SJCRH30 (cell line): ENCODE results near the gene ACSL6. TPM values are rescaled to one million over a fixed set of nuclear protein-coding genes. Genes with fewer than 3 reads are reported as not detected.

Experiments
- DNase-seq, 2 experiments: peaks; one replicate each; pipeline ENCODE4 v3.0.0-alpha.2; 2015 to 2020
- H3K27ac ChIP-seq: fragments of 250-450 bp; sonication (Bioruptor Pico); 2 replicates; pipeline ENCODE4 v1.5.1; 2020; ENCODE audit warnings: mild to moderate bottlenecking, moderate library complexity
- H3K27me3 ChIP-seq: fragments of 250-450 bp; sonication (Bioruptor Pico); 2 replicates; pipeline ENCODE4 v1.5.1; 2020; ENCODE audit warnings: mild to moderate bottlenecking, moderate library complexity
- H3K36me3 ChIP-seq: fragments of 250-450 bp; sonication (Bioruptor Pico); 2 replicates; pipeline ENCODE4 v1.5.1; 2020; ENCODE audit warnings: mild to moderate bottlenecking, moderate library complexity
- H3K4me1 ChIP-seq: fragments of 250-450 bp; sonication (Bioruptor Pico); 2 replicates; pipeline ENCODE4 v1.5.1; 2020; ENCODE audit warnings: mild to moderate bottlenecking, moderate library complexity
- H3K4me3 ChIP-seq: fragments of 250-450 bp; sonication (Bioruptor Pico); 2 replicates; pipeline ENCODE4 v1.5.1; 2020; ENCODE audit warnings: mild to moderate bottlenecking, moderate library complexity
- H3K9me3 ChIP-seq: fragments of 250-450 bp; sonication (Bioruptor Pico); replicated peaks from 2 replicates; pipeline ENCODE4 v1.5.1; 2020; ENCODE audit warnings: mild to moderate bottlenecking, moderate library complexity
- total RNA-seq: library from RNA; depleted of rRNA; stranded (reverse); fragments of >200 nt; shearing (Covaris generic); gene quantifications from 2 replicates; pipeline ENCODE4 v1.2.3, GENCODE V29; 2014; rRNA removed

The ACSL6 gene, protein sequence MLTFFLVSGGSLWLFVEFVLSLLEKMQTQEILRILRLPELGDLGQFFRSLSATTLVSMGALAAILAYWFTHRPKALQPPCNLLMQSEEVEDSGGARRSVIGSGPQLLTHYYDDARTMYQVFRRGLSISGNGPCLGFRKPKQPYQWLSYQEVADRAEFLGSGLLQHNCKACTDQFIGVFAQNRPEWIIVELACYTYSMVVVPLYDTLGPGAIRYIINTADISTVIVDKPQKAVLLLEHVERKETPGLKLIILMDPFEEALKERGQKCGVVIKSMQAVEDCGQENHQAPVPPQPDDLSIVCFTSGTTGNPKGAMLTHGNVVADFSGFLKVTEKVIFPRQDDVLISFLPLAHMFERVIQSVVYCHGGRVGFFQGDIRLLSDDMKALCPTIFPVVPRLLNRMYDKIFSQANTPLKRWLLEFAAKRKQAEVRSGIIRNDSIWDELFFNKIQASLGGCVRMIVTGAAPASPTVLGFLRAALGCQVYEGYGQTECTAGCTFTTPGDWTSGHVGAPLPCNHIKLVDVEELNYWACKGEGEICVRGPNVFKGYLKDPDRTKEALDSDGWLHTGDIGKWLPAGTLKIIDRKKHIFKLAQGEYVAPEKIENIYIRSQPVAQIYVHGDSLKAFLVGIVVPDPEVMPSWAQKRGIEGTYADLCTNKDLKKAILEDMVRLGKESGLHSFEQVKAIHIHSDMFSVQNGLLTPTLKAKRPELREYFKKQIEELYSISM
- total RNA-seq = not detected in 2 replicates

GRCh38 chr5:132011622-132012343 is at the start of gene ACSL6:
Gene ACSL6 (minus strand): TSS chr5:132011658. CDS start chr5:132011553, 105 bp downstream.
- H3K4me3 ChIP-seq = no peak within 1 kb of the TSS
- no peaks in the 10 kb centered on the region for H3K27me3 ChIP-seq
- H3K36me3 ChIP-seq = no peaks in the 10 kb centered on the region
- no peaks in the 10 kb centered on the region for H3K9me3 ChIP-seq
- H3K4me1 ChIP-seq = no peaks in the 10 kb centered on the region
- no peak within 1 kb of the TSS for H3K27ac ChIP-seq
- no peak for DNase-seq

DNA sequence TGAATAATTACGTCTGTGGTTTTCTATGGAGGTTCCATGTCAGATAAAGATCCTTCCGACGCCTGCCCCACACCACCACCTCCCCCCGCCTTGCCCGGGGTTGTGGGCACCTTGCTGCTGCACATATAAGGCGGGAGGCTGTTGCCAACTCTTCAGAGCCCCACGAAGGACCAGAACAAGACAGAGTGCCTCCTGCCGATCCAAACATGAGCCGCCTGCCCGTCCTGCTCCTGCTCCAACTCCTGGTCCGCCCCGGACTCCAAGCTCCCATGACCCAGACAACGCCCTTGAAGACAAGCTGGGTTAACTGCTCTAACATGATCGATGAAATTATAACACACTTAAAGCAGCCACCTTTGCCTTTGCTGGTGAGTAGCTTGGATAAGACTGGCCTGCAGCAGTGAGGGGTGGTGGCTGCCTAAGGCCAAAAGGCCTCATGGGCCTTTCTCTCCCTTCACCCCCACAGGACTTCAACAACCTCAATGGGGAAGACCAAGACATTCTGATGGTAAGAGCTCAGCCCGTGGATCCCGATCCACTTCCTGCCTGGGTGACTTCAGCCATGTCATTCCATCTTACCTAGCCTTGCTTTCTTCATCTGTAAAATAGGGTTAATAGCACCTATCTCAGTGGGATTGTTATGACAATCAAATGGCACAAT is 49.2 kb upstream of the ACSL6 start, which contains the start of gene IL3:
TSS of gene IL3 (plus strand) at position 155 of the 661 bp plus-strand sequence. CDS start at position 207, 52 bp downstream.
- peaks cover 5% of the 10 kb centered on the region; the same call in 1 of the 2 replicates for H3K4me1 ChIP-seq
- H3K4me3 ChIP-seq = no peak within 1 kb of the TSS
- no peak within 1 kb of the TSS for H3K27ac ChIP-seq
- H3K27me3 ChIP-seq = no peaks in the 10 kb centered on the region
- DNase-seq = peak in 1 of 2 experiments; percentile 1
- H3K36me3 ChIP-seq = no peaks in the 10 kb centered on the region
- no peaks in the 10 kb centered on the region for H3K9me3 ChIP-seq

DNA sequence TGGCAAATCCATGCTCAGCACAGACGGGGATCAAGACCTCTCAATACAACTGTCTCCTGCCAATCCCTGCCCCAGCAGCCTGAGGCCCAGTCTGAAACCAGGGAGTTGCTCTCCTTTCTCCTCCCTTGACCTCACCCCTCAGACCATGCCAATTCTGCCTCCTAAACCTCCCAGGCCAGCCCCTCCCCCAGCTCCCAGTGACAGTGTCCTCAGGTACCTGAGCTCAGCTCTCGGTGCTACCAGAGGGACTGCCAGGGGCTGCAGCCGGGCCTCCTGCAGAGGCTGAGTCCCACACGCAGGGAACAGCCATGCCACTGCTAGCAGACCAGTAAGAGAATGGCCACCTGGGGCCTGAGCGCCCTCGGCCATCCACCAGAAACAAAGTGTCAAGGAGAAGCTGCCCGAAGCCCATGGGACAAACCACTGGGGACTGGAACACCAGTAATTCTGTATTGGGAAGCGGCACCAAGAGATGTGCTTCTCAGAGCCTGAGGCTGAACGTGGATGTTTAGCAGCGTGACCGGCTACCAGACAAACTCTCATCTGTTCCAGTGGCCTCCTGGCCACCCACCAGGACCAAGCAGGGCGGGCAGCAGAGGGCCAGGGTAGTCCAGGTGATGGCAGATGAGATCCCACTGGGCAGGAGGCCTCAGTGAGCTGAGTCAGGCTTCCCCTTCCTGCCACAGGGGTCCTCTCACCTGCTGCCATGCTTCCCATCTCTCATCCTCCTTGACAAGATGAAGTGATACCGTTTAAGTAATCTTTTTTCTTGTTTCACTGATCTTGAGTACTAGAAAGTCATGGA is 48.4 kb upstream of the ACSL6 start:
- no peaks in the 10 kb centered on the region for H3K36me3 ChIP-seq
- H3K4me1 ChIP-seq = peaks cover 2% of the 10 kb centered on the region; the same call in 1 of the 2 replicates
- H3K9me3 ChIP-seq = no peaks in the 10 kb centered on the region
- H3K27me3 ChIP-seq = no peaks in the 10 kb centered on the region
- no peak for DNase-seq
- H3K4me3 ChIP-seq = no peak overlapping the region
- H3K27ac ChIP-seq = no peak overlapping the region

DNA sequence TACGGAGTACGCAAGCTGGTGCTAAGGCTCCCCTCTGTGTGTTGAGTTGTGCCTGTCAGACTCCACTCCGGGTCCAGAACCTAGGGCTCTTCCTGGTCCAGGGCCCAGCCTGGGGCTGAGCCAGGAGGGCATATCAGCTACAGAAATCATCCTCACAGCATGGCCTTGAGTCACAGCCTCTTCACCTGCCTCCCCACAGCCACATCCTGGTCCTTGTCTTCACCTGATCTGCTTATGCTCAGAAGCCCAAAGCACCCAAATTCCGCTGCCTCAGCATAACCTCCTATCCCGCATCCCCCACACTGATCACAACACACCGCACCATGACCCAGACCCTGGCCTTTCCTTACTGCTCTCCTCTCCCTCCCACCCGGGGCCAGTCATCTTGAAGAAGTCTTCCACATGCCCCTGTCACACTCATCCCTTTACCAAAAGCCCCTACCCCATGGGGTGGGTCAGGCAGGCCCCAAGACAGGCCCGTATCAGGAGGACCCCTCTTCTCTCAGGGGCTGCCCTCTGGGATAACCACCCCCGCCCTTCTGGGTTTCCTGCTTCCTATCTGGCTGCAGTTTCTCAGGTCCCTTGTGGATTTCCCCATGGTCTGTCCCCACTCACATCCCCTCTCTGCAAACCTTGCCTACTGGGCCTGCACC is 47.7 kb upstream of the ACSL6 start:
- Histone ChIP-seq H3K9me3 (no peaks in the 10 kb centered on the region), H3K27me3 (no peaks in the 10 kb centered on the region), H3K36me3 (no peaks in the 10 kb centered on the region), H3K4me3 (no peak overlapping the region), H3K27ac (no peak overlapping the region), H3K4me1 (no peaks in the 10 kb centered on the region)
- DNase-seq = no peak

- H3K9me3 ChIP-seq = no peaks in the 10 kb centered on the region
- peak in 1 of 2 experiments; percentile 0 for DNase-seq
- no peaks in the 10 kb centered on the region for H3K4me1 ChIP-seq
- H3K27me3 ChIP-seq = no peaks in the 10 kb centered on the region
- no peaks in the 10 kb centered on the region for H3K36me3 ChIP-seq
- no peak overlapping the region for H3K27ac ChIP-seq
- H3K4me3 ChIP-seq = no peak overlapping the region
Observed at GRCh38 chr5:132058646-132059042, 47.2 kb upstream of the ACSL6 start.

DNA sequence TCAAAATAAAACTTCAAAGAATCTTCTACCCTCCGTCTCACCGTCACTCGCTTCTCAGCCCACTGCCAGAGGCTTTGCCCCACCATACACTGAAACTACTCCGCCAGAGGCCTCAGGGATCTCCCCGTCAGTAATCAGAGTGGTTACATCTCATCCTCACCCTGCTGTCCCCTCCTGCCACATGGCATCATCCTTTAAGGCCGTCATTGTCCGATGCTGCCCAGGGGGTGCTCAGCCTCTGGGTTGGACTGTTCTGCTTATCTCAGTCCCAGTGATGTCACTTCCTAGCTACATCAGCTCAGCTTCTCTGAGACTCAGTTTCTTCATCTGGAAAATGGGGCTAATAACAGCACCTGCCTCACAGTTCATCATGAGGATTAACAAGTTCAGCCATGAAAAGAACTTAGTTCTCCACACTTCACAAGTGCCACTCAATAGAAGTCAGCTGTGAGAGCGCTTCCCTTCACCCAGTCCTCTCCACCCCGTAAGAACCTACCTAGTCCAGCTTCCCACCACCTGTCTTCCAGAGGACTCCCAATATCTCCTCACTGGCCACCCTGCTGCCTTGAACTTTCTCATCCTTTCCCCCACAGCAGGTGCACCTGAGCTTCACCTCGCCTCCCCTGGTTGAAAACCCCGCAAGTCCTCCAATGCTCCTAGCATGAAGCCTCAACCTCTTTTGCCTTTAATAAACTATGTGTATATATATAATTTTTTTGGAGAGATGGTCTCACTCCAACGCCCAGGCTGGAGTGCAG is 46.2 kb upstream of the ACSL6 start:
- Histone ChIP-seq H3K4me1 (no peaks in the 10 kb centered on the region), H3K9me3 (no peaks in the 10 kb centered on the region), H3K27me3 (no peaks in the 10 kb centered on the region), H3K36me3 (no peaks in the 10 kb centered on the region), H3K27ac (no peak overlapping the region), H3K4me3 (no peak overlapping the region)
- DNase-seq = no peak

DNA sequence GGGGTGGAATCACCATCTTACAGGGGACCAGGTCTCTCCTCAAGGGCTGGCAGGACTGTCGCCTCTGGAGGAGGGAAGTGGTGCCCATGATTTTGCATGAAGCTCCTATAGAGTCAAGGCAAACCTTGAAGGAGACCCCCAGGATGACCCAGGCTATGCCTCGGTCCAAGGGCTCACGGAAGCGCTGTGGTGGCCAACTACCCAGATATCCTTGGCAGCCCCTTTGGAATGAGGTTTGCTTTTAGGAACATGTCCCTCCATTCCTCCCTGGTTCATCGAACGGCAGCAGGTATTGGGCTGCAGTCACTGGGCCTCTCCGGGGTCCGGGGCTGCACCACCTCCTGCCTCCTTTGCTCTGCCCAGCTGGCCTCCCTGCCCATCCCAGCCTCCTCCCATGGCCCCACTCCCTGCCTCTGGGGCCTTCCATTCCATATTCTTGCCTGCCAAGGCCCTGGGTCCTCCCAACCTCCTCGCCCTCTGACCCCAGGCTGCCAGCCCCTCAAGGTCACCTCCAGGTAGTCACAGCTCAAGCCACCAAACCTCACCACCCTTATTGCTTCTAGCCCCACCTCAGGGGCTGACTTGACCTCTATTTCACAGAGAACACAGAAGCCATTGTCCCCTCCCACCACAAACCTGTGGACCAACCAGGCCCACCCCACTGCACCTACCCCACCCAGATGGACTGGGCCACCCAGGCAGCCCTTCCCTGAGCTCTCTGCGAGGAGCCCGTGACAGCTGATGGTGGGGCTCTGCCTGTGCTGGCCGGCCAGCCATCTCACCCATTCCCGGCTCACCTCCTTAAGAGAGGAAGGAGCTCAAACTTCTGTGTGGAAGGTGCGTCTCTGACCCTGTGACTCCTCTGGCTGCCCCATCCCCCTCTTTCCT is 45.4 kb upstream of the ACSL6 start:
- DNase-seq = peak in 1 of 2 experiments; percentile 2
- Histone ChIP-seq H3K27ac (no peak overlapping the region), H3K9me3 (no peaks in the 10 kb centered on the region), H3K27me3 (no peaks in the 10 kb centered on the region), H3K4me1 (no peaks in the 10 kb centered on the region), H3K4me3 (no peak overlapping the region), H3K36me3 (no peaks in the 10 kb centered on the region)

DNA sequence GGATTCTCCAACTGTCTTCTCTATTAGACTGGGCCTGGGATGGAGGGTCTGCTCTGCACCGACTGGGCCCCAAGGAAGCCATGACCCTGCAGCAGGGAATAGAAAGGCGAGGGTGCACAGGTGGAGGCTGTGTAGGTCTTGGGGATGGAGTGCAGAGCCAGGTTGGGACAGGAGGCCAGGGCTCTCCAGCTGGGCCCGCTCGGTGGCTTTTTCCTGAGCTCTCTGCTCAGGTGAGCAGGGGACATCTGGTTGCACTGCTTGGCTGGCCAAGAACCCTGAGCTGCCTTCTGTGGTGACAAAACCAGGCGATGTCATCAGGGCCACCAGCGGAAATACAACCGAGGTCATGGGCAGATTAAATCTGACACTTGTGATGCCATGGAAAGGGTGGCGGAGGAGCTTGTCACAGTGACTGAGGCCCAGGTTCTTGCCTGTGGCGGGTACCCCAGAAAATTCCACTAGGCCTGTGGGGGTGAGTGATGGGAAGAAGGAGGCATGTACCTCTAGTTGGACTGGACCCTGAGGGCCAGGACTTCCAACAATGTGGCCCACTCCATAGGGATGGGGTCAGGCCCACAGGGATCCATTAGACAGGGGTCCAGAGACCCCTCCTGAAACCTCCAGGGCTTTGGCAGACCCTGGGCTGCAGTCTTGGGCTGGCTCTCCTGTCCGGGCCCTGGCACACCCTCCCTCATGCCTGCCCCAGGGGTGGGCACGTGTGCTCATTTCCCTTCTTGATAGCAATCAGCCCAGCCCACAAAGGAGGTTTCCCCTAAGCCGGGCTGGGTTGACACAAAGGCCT is 44.6 kb upstream of the ACSL6 start:
- Histone ChIP-seq H3K27ac (no peak overlapping the region), H3K9me3 (no peaks in the 10 kb centered on the region), H3K27me3 (no peaks in the 10 kb centered on the region), H3K36me3 (no peaks in the 10 kb centered on the region), H3K4me1 (no peaks in the 10 kb centered on the region), H3K4me3 (no peak overlapping the region)
- no peak for DNase-seq

DNA sequence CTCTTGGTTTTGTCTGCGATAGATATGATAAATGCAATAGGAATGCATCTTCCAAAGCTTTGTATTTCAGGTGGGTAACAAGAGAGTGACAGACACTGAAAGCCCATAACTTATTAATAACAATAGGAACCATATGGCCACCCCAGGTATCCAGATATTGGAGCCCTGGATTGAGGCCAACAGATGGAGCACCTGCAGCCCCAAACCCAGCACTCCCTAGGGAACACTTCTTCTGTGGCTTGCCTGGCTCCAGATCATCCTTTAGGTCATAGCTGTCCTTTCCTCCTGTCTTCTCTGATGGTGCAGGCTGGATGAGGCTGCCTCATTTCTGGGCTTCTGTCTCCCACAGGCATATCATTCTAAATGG is 44.0 kb upstream of the ACSL6 start:
- no peaks in the 10 kb centered on the region for H3K36me3 ChIP-seq
- no peaks in the 10 kb centered on the region for H3K27me3 ChIP-seq
- H3K4me1 ChIP-seq = no peaks in the 10 kb centered on the region
- no peaks in the 10 kb centered on the region for H3K9me3 ChIP-seq
- H3K4me3 ChIP-seq = no peak overlapping the region
- DNase-seq = no peak
- H3K27ac ChIP-seq = no peak overlapping the region

GRCh38 chr5:132054697-132055440 is 43.4 kb upstream of the ACSL6 start:
- H3K4me3 ChIP-seq = no peak overlapping the region
- H3K36me3 ChIP-seq = no peaks in the 10 kb centered on the region
- H3K27me3 ChIP-seq = no peaks in the 10 kb centered on the region
- no peak overlapping the region for H3K27ac ChIP-seq
- H3K4me1 ChIP-seq = no peaks in the 10 kb centered on the region
- H3K9me3 ChIP-seq = no peaks in the 10 kb centered on the region
- no peak for DNase-seq

GRCh38 chr5:132054031-132054696 is 42.7 kb upstream of the ACSL6 start:
- DNase-seq = no peak
- Histone ChIP-seq H3K27me3 (no peaks in the 10 kb centered on the region), H3K27ac (no peak overlapping the region), H3K4me1 (no peaks in the 10 kb centered on the region), H3K9me3 (no peaks in the 10 kb centered on the region), H3K36me3 (no peaks in the 10 kb centered on the region), H3K4me3 (no peak overlapping the region)
